HCT116 (cell line): ENCODE measurements around the gene IGSF9. TPM values are rescaled to one million over a fixed set of nuclear protein-coding genes. Genes with fewer than 3 reads are reported as not detected.

Experiments used
- ATAC-seq: fragments of 200-7000 bp; cut with Tn5 transposase; 2 replicates; pipeline ENCODE4 v1.9.1; 2020; ENCODE audit warnings: mild to moderate bottlenecking, moderate library complexity
- BruUV-seq: library from RNA; stranded (reverse); fragments of 400-500 nt; replicated peaks from 2 replicates; lab custom pipeline; 2021; lab: Mats Ljungman, UMichigan
- CTCF ChIA-PET: fragments of 300-600 bp; sonication (Branson Sonifier 250); formaldehyde crosslinking; loops from one replicate; lab custom pipeline; 2021; ENCODE audit warnings: antibody characterized with exemption; lab: Charles Lee
- POLR2A ChIA-PET: fragments of 300-600, 350-600 bp; sonication (Branson Sonifier 250); formaldehyde crosslinking; loops from one replicate; lab custom pipeline; 2021; ENCODE audit warnings: antibody characterized with exemption; lab: Charles Lee
- RAD21 ChIA-PET, 2 experiments: fragments of 300-600 bp; sonication (Branson Sonifier 250); formaldehyde crosslinking; loops; one replicate each; lab custom pipeline; 2023; ENCODE audit warnings: low total read pairs in 2 of 2; ENCODE audit not compliant: uncharacterized antibody in 2 of 2, unreplicated experiment in 2 of 2, low non-redundant PET in 1 of 2; lab: Charles Lee
- DNase-seq: peaks from one replicate; pipeline ENCODE4 v3.0.0-alpha.2; 2010; ENCODE audit warnings: low read depth, low spot score
- H2AFZ ChIP-seq: fragments of 200-600 bp; shearing (Covaris generic), sonication (generic); 2 replicates; pipeline ENCODE4 v1.6.1; 2017; ENCODE audit warnings: low read depth, mixed run types, mixed read lengths, antibody characterized with exemption, low read length; ENCODE audit not compliant: poor library complexity, severe bottlenecking
- H3K27ac ChIP-seq: 2 replicates; pipeline ENCODE4 v1.5.1; 2012; ENCODE audit warnings: low read depth, low read length
- H3K27me3 ChIP-seq: fragments of 200-600 bp; sonication (generic); 2 replicates; pipeline ENCODE4 v1.6.1; 2016; ENCODE audit warnings: mixed run types, low read length, mixed read lengths; ENCODE audit not compliant: insufficient read depth
- H3K36me3 ChIP-seq, 2 experiments: fragments of 200-500 bp in 1 of 2; fragments of 200-600 bp in 1 of 2; sonication (Bioruptor generic) in 1 of 2; sonication (generic) in 1 of 2; 2 replicates each; pipeline versions ENCODE4 v1.5.1 to v1.6.1; 2014 to 2016; ENCODE audit warnings: low read length in 2 of 2, inconsistent platforms in 1 of 2, mixed read lengths in 1 of 2, mixed run types in 1 of 2; ENCODE audit not compliant: insufficient read depth in 2 of 2, control insufficient read depth in 1 of 2
- H3K4me1 ChIP-seq, 2 experiments: fragments of 200-600 bp in 1 of 2; sonication (generic) in 1 of 2; 2 replicates each; pipeline versions ENCODE4 v1.5.1 to v1.6.1; 2012 to 2017; ENCODE audit warnings: low read length in 2 of 2, inconsistent platforms in 1 of 2, mild to moderate bottlenecking in 1 of 2, mixed read lengths in 1 of 2, mixed run types in 1 of 2, moderate library complexity in 1 of 2; ENCODE audit not compliant: insufficient read depth in 2 of 2, control insufficient read depth in 1 of 2
- H3K4me2 ChIP-seq: fragments of 200-600 bp; sonication (generic); 2 replicates; pipeline ENCODE4 v1.6.1; 2017; ENCODE audit warnings: mixed run types, low read length, mixed read lengths
- H3K4me3 ChIP-seq, 2 experiments: fragments of 200-600 bp in 1 of 2; sonication (generic) in 1 of 2; replicated peaks in 1 of 2; 2 replicates each; pipeline ENCODE4 v1.5.1; 2011 to 2016; ENCODE audit warnings: low read length in 2 of 2, control low read depth in 1 of 2, low read depth in 1 of 2, mild to moderate bottlenecking in 1 of 2, mixed read lengths in 1 of 2, mixed run types in 1 of 2
- H3K79me2 ChIP-seq: fragments of 200-600 bp; sonication (generic); 2 replicates; pipeline ENCODE4 v1.6.1; 2017; ENCODE audit warnings: mild to moderate bottlenecking, mixed run types, low read length, moderate library complexity, mixed read lengths; ENCODE audit not compliant: insufficient read depth
- H3K9ac ChIP-seq: fragments of 200-600 bp; sonication (generic); 2 replicates; pipeline ENCODE4 v1.6.1; 2016; ENCODE audit warnings: low read length, mixed read lengths
- H3K9me2 ChIP-seq: fragments of 200-600 bp; sonication (generic), shearing (Covaris generic); 2 replicates; pipeline ENCODE4 v1.6.1; 2017; ENCODE audit warnings: mixed run types, mild to moderate bottlenecking, moderate library complexity; ENCODE audit not compliant: insufficient read depth
- H3K9me3 ChIP-seq, 2 experiments: fragments of 200-500 bp in 1 of 2; fragments of 200-600 bp in 1 of 2; sonication (Bioruptor generic) in 1 of 2; sonication (generic) in 1 of 2; 2 replicates each; pipeline ENCODE4 v1.6.1; 2014 to 2017; ENCODE audit warnings: low read length in 2 of 2, mixed read lengths in 2 of 2, inconsistent platforms in 1 of 2, low read depth in 1 of 2, mild to moderate bottlenecking in 1 of 2, mixed run types in 1 of 2, moderate library complexity in 1 of 2; ENCODE audit not compliant: control insufficient read depth in 1 of 2, insufficient read depth in 1 of 2
- H4K20me1 ChIP-seq: fragments of 200-600 bp; sonication (generic), shearing (Covaris generic); 2 replicates; pipeline ENCODE4 v1.6.1; 2017; ENCODE audit warnings: mixed run types, mild to moderate bottlenecking, moderate library complexity; ENCODE audit not compliant: insufficient read depth
- CBX3 ChIP-seq: IDR thresholded peaks from 2 replicates; pipeline ENCODE4 v1.6.1; 2012; ENCODE audit warnings: low read depth
- CEBPB ChIP-seq: IDR thresholded peaks from 2 replicates; pipeline ENCODE4 v1.6.1; 2012; ENCODE audit warnings: low read depth
- EGR1 ChIP-seq: IDR thresholded peaks from 2 replicates; pipeline ENCODE4 v1.6.1; 2012; ENCODE audit warnings: low read depth
- ELF1 ChIP-seq: IDR thresholded peaks from 2 replicates; pipeline ENCODE4 v1.6.1; 2012; ENCODE audit warnings: low read depth, borderline replicate concordance
- EZH2 ChIP-seq: fragments of 200-600 bp; sonication (generic); IDR thresholded peaks from 2 replicates; pipeline ENCODE4 v1.6.1; 2017; ENCODE audit warnings: antibody characterized with exemption, mixed run types
- EZH2phosphoT487 ChIP-seq: fragments of 200-600 bp; IDR thresholded peaks from 2 replicates; pipeline ENCODE4 v1.6.1; 2018; ENCODE audit warnings: antibody characterized with exemption, borderline replicate concordance
- JUND ChIP-seq: IDR thresholded peaks from 2 replicates; pipeline ENCODE4 v1.6.1; 2012
- POLR2A ChIP-seq: IDR thresholded peaks from 2 replicates; pipeline ENCODE4 v1.7.0; 2011; ENCODE audit warnings: borderline replicate concordance; ENCODE audit not compliant: insufficient read depth, insufficient read length; ENCODE audit errors: extremely low read depth
- POLR2AphosphoS5 ChIP-seq: IDR thresholded peaks from 2 replicates; pipeline ENCODE4 v1.6.1; 2011; ENCODE audit warnings: mild to moderate bottlenecking, low read depth, low read length, moderate library complexity
- RAD21 ChIP-seq: IDR thresholded peaks from 2 replicates; pipeline ENCODE4 v1.6.1; 2012; ENCODE audit warnings: low read depth, mild to moderate bottlenecking
- SP1 ChIP-seq: IDR thresholded peaks from 2 replicates; pipeline ENCODE4 v1.6.1; 2012; ENCODE audit warnings: low read depth
- TCF7L2 ChIP-seq: IDR thresholded peaks from 2 replicates; pipeline ENCODE4 v1.7.0; 2011; ENCODE audit warnings: borderline replicate concordance, inconsistent platforms; ENCODE audit not compliant: insufficient read depth, insufficient read length; ENCODE audit errors: extremely low read depth
- YY1 ChIP-seq: IDR thresholded peaks from 2 replicates; pipeline ENCODE4 v1.6.1; 2011; ENCODE audit warnings: low read length, low read depth, moderate library complexity, mild to moderate bottlenecking; ENCODE audit not compliant: insufficient replicate concordance; ENCODE audit errors: extremely low read depth
- ZFX ChIP-seq: fragments of 450-650 bp; IDR thresholded peaks from 2 replicates; pipeline ENCODE4 v1.6.1; 2017
- ZNF274 ChIP-seq: fragments of 200-500 bp; sonication (Bioruptor generic); IDR thresholded peaks from 2 replicates; pipeline ENCODE4 v1.6.1; 2014; ENCODE audit warnings: mild to moderate bottlenecking, low read depth, low read length, inconsistent platforms
- intact Hi-C: fragments of 100-400 bp; cut with micrococcal nuclease; formaldehyde crosslinking; loops from 2 replicates; pipeline ENCODE4 v1.10.0; 2022
- total RNA-seq: library from RNA; stranded (reverse); gene quantifications from one replicate; pipeline ENCODE4 v1.2.1, GENCODE V29; 2021; ENCODE audit not compliant: unreplicated experiment
- TF ChIP-seq, protein P1 (sequence below): IDR thresholded peaks from 2 replicates; pipeline ENCODE4 v1.6.1; 2012
- TF ChIP-seq, protein P2 (sequence below), 3 experiments: fragments of 200-600 bp in 1 of 3; sonication (generic) in 1 of 3; IDR thresholded peaks in 2 of 3; conservative IDR thresholded peaks in 1 of 3; 2 replicates each; pipeline ENCODE4 v1.5.1; 2012 to 2017; ENCODE audit warnings: low read depth in 2 of 3, low read length in 2 of 3, antibody characterized with exemption in 1 of 3, borderline replicate concordance in 1 of 3, control low read depth in 1 of 3, mild to moderate bottlenecking in 1 of 3, mixed read lengths in 1 of 3, mixed run types in 1 of 3, moderate library complexity in 1 of 3; ENCODE audit not compliant: insufficient read depth in 1 of 3
- TF ChIP-seq, protein P3 (sequence below): IDR thresholded peaks from 2 replicates; pipeline ENCODE4 v1.6.1; 2011; ENCODE audit warnings: mild to moderate bottlenecking, low read length, moderate library complexity; ENCODE audit not compliant: insufficient replicate concordance; ENCODE audit errors: extremely low read depth
- TF ChIP-seq, protein P4 (sequence below): IDR thresholded peaks from 2 replicates; pipeline ENCODE4 v1.6.1; 2012
- TF ChIP-seq, protein P5 (sequence below): IDR thresholded peaks from 2 replicates; pipeline ENCODE4 v1.6.1; 2012; ENCODE audit warnings: low read depth

Gene IGSF9
- total RNA-seq, 1 experiment from 2014 or later: 10.3 TPM

DNA sequence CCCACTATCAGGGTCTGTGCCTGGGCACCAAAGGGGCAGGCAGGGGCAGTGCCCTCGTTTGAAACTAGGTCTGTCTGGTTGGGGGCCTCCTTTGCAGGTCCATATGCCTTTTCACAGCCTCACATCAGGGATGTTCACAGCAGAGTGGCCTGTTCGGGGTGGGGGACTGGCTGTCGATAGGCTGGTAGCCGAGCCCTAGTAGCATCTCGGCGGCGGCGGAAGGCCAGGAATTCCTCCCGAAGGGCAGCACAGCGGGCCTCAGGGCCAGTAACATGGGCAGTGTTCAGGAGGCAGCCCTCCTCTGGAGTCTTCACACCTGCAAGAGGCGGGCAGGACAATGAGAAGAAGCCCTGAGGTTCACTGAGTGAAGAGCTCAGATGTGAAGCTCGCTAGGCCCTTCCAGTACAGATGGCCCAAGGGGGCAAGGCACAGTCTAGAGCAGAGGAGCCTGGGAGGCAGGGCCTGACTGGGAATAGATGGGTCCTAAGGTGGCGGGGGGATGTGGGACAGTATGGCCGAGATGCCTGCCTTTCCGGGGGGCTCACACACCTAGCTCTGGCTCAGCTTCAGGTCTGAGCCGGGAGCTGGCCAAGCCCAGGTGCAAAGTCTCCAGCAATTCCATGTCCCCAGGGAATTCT lies 18.1 kb downstream of the IGSF9 start:
- RAD21 ChIA-PET: no interaction called here
- POLR2A ChIA-PET: no interaction called here
- Histone ChIP-seq H3K9me2 (no peaks in the 10 kb centered on the region), H3K9me3 (no peaks in the 10 kb centered on the region), H3K9ac (no peak overlapping the region), H3K79me2 (peaks cover 21% of the 10 kb centered on the region), H3K4me1 (peaks cover 21 to 41% of the 10 kb centered on the region in 2 experiments), H3K4me3 (no peak overlapping the region), H3K27me3 (no peaks in the 10 kb centered on the region), H3K27ac (no peak overlapping the region), H3K4me2 (no peak overlapping the region), H4K20me1 (no peaks in the 10 kb centered on the region; the same call in 1 of the 2 replicates), H2AFZ (no peak overlapping the region), H3K36me3 (no peaks in the 10 kb centered on the region; a peak in 1 of 4 replicates)
- intact Hi-C loops: no loop called here
- no peak for ATAC-seq
- BruUV-seq: no TSS peak
- CTCF ChIA-PET: interaction anchor here (0.9 to 1.0 kb wide), 2 partner anchors 80 kb away, joined by 3 to 7 read pairs; no protein-coding TSS in a partner anchor
- no peak for DNase-seq
- no peak for TF ChIP-seq RAD21
- no peak for TF ChIP-seq JUND
- TF ChIP-seq TCF7L2: no peak
- TF ChIP-seq, protein P1, sequence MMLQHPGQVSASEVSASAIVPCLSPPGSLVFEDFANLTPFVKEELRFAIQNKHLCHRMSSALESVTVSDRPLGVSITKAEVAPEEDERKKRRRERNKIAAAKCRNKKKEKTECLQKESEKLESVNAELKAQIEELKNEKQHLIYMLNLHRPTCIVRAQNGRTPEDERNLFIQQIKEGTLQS: no peak
- TF ChIP-seq CEBPB: no peak
- no peak for TF ChIP-seq ELF1
- TF ChIP-seq EZH2: no peak
- TF ChIP-seq ZNF274: no peak
- no peak for TF ChIP-seq POLR2AphosphoS5
- TF ChIP-seq, protein P2, sequence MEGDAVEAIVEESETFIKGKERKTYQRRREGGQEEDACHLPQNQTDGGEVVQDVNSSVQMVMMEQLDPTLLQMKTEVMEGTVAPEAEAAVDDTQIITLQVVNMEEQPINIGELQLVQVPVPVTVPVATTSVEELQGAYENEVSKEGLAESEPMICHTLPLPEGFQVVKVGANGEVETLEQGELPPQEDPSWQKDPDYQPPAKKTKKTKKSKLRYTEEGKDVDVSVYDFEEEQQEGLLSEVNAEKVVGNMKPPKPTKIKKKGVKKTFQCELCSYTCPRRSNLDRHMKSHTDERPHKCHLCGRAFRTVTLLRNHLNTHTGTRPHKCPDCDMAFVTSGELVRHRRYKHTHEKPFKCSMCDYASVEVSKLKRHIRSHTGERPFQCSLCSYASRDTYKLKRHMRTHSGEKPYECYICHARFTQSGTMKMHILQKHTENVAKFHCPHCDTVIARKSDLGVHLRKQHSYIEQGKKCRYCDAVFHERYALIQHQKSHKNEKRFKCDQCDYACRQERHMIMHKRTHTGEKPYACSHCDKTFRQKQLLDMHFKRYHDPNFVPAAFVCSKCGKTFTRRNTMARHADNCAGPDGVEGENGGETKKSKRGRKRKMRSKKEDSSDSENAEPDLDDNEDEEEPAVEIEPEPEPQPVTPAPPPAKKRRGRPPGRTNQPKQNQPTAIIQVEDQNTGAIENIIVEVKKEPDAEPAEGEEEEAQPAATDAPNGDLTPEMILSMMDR (IDR thresholded peaks at IDR 0.05 in 2 of 3, conservative IDR thresholded peaks at IDR 0.05 in 1 of 3; ENCODE audit: borderline replicate concordance in 1 of 3, insufficient read depth in 1 of 3, low read depth in 2 of 3, low read length in 2 of 3): no peak
- TF ChIP-seq, protein P3, sequence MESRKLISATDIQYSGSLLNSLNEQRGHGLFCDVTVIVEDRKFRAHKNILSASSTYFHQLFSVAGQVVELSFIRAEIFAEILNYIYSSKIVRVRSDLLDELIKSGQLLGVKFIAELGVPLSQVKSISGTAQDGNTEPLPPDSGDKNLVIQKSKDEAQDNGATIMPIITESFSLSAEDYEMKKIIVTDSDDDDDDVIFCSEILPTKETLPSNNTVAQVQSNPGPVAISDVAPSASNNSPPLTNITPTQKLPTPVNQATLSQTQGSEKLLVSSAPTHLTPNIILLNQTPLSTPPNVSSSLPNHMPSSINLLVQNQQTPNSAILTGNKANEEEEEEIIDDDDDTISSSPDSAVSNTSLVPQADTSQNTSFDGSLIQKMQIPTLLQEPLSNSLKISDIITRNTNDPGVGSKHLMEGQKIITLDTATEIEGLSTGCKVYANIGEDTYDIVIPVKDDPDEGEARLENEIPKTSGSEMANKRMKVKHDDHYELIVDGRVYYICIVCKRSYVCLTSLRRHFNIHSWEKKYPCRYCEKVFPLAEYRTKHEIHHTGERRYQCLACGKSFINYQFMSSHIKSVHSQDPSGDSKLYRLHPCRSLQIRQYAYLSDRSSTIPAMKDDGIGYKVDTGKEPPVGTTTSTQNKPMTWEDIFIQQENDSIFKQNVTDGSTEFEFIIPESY: no peak
- no peak for TF ChIP-seq YY1
- TF ChIP-seq, protein P4, sequence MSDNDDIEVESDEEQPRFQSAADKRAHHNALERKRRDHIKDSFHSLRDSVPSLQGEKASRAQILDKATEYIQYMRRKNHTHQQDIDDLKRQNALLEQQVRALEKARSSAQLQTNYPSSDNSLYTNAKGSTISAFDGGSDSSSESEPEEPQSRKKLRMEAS: no peak
- TF ChIP-seq EGR1: no peak
- TF ChIP-seq ZFX: no peak
- TF ChIP-seq SP1: no peak
- TF ChIP-seq, protein P5, sequence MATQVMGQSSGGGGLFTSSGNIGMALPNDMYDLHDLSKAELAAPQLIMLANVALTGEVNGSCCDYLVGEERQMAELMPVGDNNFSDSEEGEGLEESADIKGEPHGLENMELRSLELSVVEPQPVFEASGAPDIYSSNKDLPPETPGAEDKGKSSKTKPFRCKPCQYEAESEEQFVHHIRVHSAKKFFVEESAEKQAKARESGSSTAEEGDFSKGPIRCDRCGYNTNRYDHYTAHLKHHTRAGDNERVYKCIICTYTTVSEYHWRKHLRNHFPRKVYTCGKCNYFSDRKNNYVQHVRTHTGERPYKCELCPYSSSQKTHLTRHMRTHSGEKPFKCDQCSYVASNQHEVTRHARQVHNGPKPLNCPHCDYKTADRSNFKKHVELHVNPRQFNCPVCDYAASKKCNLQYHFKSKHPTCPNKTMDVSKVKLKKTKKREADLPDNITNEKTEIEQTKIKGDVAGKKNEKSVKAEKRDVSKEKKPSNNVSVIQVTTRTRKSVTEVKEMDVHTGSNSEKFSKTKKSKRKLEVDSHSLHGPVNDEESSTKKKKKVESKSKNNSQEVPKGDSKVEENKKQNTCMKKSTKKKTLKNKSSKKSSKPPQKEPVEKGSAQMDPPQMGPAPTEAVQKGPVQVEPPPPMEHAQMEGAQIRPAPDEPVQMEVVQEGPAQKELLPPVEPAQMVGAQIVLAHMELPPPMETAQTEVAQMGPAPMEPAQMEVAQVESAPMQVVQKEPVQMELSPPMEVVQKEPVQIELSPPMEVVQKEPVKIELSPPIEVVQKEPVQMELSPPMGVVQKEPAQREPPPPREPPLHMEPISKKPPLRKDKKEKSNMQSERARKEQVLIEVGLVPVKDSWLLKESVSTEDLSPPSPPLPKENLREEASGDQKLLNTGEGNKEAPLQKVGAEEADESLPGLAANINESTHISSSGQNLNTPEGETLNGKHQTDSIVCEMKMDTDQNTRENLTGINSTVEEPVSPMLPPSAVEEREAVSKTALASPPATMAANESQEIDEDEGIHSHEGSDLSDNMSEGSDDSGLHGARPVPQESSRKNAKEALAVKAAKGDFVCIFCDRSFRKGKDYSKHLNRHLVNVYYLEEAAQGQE: no peak
- no peak for TF ChIP-seq CBX3
- TF ChIP-seq EZH2phosphoT487: no peak
- no peak for TF ChIP-seq POLR2A
